Suppressor macrophage (primary cell): ENCODE data around the gene STRAP.
"Not testable (repeated sequence)": the region's sequence is repeated elsewhere in the genome, so short reads cannot be mapped to it uniquely, and the experiment has no call there.

Experiments used
- DNase-seq, 4 experiments: peaks; one replicate each; pipeline ENCODE4 v3.0.0-alpha.2; 2020 to 2022

The STRAP gene

DNA sequence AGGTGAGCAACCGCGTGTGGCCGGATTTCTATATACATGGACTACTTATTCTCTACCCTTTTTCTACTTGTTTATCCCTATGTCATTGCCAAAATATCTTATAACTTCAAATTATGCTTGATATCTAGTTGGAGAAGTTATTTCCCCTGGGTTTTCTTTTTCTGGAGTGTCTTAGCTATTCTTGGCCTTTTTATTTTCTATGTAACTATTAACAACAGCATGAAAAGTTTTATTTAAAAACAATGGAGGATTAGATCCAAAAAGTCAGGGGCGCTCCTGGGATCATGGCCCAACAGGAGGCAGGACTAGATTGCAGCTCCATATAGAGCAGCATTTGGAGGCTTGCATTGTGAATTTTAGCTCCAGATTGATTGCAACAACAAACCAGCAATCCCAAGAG is 8.6 kb upstream of the STRAP start:
- DNase-seq, result no peak

DNA sequence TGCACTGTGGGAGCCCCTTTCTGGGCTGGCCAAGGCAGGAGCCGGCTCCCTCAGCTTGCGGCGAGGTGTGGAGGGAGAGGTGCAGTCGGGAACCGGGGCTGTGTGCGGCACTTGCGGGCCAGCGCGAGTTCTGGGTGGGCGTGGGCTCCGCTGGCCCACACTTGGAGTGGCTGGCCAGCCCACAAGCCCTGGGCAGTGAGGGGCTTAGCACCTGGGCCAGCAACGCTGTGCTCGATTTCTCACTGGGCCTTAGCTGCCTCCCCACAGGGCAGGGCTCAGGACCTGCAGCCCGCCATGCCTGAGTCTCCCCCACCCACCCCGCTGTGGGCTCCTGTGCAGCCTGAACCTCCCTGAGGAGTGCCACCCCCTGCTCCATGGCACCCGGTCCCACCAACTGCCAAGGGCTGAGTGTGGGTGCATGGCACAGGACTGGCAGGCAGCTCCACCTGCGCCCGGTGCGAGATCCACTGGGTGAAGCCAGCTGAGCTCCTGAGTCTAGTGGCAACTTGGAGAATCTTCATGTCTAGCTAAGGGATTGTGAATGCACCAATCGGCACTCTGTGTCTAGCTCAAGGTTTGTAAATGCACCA is 7.5 kb upstream of the STRAP start:
- not testable (repeated sequence) for DNase-seq

DNA sequence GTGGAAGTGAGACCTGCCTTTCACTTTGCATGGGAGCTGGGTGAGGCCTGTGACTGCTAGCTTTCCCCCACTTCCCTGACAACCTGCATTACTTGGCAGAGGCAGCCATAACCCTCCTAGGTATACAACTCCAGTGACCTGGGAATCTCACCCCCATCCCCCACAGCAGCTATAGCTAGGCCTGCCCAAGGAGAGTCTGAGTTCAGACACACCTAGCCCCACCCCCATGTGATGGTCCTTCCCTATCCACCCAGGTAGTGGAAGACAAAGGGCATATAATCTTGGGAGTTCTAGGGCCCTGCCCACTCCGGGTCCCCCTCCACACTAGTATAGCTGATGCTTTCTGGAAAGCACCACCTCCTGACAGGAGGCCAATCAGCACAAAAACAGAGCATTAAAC is 6.3 kb upstream of the STRAP start:
- DNase-seq, result no peak

DNA sequence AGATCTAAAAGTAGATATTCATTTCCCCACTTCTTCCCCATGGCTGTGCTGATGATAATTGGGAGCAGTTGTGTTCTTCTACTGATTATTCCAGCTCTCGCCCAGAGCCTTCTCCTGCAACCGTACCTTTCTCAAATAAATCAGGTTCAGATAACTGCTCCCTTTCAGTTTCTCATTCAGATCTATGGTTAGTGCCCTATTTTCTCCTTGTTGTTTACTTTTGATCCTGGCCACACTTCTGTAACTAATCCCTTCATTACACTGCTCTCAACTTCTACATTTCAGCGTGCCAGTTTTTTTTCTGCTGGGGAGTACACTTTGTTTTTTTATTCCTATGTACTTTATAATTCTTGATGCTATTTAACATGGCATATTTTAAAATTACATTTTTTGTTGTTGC is 2.8 kb upstream of the STRAP start:
- DNase-seq, result no peak

DNA sequence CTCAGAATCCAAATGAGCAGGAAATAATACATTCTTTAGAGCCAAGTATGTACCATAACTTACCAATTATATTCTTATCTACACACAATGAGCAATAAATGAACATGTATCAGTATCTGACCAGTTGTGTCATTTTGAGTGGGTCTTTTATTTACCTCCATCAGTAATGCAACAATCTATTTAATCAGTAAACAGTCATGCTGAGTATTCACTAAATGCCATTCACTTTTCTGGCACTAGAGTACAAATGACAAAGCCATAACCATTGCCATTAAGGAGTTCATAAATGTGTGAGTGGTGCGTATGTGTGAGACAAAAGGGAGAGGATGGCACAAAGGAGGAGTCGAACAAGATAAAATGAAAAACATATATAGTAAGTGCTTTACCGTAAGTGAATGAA is 1.5 kb upstream of the STRAP start:
- no peak for DNase-seq

DNA sequence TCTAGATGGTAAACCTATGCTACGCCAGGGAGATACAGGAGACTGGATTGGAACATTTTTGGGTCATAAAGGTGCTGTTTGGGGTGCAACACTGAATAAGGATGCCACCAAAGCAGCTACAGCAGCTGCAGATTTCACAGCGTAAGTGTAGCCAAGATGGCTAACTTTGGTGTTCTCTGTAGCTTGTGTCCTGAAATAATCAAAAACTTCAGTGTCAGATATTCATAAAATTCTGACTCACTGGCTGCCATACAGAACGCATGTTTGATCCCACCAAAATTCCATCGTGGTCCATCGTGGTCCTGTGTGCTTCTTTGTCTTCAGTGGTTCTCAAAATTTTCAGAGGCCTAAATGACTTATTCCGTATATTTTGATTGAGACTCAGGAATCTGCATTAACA is 1.3 kb downstream of the STRAP start:
- DNase-seq, result no peak

DNA sequence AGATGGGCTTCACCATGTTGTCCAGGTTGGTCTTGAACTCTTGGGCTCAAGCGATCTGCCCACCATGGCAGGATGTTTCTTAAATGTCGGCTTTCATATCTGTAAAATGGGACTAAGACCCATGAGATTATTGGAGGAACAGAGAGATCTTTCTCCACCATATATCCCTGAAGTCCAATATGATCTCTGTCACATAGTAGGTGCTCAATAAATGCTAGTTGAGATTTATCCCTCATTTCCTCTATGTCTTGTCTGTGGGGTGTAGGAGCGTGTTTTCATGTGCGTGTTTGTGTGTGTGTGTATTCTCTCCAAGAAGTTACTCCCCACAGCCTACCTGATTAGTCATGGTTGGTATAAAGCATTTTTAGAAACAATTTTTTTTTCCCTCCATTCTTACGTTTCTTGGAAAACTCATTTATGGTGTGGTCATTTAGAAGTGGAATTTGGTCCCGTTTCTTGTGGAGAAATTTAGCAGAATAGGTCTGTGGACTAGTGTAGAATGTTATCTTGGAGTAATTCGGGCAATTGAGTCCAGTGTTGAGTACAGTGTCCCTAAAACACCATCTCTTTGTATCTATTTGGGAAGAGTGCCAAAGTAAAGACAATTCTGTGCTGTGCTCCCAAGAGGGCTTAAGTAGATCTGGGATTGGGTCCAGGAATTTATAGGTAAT is 4.3 kb downstream of the STRAP start:
- DNase-seq, result no peak

DNA sequence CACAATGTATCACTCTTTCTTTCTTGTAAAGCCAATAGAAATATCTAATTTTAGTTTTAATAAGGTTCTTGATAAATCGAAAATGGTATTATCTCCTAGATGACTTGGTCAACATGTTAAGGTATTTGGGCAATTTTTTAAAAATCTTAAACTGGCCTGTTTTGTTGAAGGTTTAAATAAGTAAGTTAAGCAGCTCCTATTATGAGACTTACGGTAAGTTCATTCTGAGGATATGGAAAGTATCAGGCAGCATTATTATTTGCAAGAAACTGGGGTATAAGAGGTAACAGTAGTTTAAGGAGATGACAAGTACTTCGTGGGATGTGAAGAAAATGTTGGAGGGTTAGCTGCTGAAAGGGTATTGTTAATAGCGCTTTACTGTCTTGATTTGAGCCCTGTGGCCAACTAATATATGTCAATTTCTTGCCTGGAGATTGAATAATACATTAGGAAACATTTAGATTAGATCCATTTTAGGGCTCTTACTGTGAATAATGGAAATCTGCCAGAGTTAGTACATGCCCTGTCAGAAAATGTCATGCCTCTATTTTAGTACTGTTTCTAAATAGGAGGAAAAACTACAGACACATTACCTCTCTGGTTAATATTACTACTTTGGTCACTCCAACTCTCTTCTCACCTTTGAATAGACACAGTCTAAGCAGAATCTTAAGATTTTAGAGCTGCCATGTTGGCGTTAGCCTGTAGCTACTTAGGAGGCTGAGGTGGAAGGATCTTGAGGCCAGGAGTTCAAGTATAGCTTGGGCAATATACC is 5.0 kb downstream of the STRAP start:
- no peak for DNase-seq

DNA sequence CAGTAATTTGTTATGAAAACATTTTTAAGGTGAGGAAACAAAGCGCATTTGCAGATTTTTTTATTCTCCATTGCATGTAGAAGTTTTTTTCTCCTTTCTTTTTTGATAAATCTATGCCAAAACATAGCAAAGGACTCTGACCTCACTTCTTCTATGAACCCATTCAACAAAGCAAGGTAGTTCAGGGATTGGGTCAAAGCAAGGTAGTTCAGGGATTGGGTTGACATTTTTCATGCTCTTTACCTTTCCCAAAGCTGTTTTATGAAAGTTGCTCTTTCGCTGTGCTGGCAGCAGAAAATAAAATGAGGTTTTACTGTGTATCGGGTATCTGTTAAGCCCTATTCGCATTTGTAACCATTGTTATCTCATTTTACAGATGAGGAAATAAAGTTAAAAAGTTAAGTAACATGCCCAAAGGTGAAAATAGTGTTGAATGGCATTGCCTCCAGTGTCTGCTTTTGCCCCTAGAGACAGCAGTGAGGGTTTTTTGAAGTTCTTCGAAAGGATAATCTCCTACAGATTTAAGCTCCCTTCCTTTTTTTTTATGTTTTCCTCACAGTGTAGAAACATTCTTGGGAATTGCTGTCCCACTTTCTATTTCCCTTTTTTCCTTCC is 10.6 kb downstream of the STRAP start:
- DNase-seq, result no peak

DNA sequence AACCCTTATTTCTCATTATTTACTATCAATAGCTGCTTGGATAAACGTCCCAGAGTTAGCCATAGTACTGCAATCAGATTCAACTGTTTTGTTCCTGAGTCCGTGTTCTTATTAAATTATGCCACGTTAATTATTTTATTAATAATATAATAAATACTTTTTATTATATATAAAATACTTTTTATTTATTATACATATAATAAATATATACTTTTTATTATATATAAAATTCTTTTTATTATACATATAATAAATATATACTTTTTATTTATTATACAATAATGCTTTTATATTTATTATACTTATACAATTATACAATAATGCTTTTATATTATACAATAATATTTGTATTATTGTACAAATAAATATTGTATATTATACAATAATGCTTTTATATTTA is 11.1 kb downstream of the STRAP start:
- DNase-seq, result no peak

DNA sequence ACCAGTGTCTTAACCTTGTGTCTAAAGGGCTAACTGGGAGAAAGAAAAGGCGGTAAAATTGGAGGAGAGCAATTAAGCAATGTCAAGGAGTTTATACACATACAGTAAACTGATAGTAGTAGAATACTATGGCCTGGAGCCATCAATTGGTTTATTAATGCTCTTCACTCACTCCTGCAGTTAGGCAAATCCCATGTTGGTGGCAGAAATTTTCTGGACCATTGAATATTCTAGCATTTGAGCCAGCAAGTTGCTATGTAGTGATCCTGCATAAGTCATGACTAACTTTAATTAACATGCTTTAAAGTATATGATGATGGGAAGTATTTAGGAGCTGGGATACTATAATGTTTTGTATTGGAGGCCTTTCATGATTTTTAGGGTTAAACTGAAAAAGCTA is 14.7 kb downstream of the STRAP start:
- no peak for DNase-seq

DNA sequence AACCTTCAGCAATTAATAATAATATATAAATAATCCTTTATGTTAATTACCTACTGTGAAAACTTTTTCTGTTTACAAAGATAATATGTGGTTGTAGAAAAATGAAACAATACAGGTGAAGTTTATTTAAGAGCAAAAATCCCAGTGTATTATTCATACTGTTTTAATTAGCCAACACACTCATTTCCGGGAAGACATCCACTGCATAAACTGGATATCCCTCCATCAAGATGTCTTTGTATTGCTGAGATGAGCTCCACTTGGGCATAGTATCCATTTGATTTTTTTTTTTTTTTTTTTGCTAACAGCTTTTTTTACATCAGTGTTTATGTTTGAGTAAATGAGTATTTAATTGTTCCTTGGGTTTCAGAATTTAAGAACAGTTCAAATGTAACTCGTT is 15.2 kb downstream of the STRAP start:
- DNase-seq, result no peak

DNA sequence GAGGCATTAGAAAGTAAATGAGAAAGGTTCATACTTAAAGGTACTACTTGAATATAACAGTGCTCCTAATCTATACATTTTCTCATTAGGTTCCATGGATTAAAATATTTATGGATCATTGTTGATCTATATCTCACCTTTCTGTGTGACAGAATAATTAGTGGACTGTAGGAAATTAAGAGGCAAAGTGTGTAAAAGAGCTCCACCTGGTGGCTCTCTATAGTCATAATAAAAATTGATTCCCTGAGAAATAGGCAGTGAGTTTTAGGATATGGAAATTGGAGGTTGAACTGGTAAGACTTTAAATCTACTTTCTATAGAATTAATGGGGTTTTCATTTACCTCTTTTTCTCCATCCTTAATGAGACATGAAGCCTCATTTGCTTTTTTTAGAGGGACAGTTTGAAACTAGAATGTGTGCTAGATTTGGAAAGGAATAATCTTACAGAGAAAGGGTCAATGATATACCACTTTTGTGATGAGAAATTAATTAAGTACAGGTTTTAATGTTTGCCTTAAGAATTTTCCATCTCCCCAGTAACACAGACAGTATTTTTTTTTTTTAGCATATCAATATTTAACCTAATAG is 17.2 kb downstream of the STRAP start:
- peak; percentile 19 to 62 (median 34) for DNase-seq

DNA sequence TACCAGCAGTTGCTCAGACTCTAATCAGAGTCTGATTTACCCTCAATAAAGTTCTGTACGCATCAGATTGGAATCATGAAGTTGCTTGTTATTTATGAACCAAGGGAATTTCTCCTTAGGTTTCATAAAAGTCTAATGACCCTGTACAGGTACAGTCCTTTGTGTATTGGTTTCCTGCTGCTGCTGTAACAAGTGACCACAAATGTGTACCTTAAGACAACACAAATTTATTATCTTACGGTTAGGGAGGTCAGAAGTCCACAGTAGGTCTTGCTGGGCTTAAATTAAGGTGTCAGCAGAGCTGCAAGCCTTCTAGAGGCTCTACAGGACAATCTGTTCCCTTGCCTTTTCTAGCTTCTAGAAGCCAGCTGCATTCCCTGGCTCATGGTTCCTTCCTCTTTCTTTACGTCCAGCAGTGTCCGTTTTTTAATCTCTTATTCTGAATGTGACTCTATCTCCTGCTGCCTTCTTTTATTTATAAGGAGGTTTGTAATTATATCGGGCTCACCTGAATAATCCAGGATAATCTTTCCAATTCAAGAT is 22.3 kb downstream of the STRAP start:
- DNase-seq, result peak in 3 of 4 experiments; percentile 9 to 17 (median 13)

DNA sequence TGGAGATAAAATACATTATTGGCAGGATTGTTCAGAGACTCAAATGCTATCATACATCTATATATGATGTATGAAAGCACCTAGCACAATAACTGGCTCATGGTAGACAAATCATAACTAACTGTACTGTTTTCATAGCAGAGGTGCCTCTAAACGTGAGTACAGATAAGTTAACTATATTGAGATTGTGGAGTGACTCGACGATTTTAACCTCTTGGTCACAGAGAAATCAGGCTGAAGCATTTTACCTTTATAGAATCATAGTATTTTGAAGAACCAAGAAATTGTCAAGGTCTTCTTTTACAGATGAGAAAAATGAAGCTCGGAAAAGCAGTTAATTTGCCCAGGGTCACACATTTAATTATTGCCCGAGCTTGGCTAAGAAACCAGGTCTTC is 28.3 kb downstream of the STRAP start:
- DNase-seq, result no peak

DNA sequence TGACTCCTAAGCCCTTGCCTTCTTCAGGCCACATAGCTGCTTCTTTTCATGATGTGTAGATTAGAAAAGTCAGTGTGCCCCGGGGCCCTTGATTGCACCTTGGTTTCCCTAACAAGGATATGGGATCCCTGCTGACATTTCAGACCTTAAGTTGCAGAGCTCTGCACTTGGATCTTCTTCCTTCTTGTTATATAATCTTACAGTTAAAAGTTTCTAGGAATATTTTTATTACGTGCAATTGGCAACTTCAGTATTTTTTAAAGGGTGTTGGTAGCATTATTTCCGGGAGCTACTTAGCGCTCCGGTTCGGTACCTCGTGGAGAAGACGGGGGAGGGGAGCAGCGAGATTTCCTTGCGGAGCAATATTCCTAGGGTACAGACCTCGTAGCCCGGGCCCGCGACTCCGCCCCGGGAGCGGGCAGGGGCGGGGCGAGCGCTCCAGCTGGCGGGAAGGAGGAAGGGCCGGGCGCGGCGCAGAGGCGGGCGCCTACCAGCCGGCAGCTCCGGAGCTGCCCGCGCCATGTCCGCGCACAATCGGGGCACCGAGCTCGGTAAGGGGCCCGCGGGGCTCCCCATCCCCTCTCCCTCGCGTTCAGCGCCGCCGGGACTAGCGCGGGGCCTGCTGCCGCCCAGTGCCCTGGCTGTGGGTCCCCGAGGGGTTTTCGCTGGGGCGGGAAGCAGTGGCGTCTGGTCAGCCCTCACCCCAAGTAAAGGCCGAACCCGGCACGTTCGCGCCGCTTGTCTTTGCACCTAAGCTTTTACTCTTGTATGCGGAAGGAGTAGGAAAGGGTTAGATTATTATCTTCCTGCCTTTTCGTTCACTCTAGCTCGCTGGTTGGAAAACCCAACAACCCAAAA is 28.9 kb downstream of the STRAP start, which contains the start of gene DERA:
Gene DERA (plus strand): TSS at position 469 of the 858 bp plus-strand sequence. CDS start 52 bp downstream, at position 521.
- DNase-seq, result peak; percentile 84 to 95 (median 90)

DNA sequence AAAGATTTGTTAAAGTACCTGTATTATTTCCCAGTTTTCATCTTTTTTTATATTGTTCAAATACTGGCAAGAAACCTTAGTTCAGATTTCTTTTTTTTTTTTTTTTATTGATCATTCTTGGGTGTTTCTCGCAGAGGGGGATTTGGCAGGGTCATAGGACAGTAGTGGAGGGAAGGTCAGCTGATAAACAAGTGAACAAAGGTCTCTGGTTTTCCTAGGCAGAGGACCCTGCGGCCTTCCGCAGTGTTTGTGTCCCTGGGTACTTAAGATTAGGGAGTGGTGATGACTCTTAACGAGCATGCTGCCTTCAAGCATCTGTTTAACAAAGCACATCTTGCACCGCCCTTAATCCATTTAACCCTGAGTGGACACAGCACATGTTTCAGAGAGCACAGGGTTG is 29.7 kb downstream of the STRAP start:
- not testable (repeated sequence) for DNase-seq

DNA sequence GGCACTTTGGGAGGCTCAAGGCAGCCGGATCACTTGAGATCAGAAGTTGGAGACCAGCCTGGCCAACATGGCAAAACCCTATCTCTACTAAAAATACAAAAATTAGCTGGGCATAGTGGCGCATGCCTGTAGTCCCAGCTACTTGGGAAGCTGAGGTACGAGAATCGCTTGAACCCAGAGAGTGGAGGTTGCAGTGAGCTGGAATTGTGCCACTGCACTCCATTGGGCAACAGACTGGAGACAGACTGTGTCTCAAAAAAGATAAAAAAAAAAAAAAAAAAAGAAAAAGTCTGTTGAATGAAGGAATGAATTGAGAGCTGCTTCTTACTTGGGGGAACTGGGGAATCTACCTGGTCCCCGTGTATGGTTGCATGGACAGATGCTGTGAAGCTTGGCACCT is 31.9 kb downstream of the STRAP start:
- not testable (repeated sequence) for DNase-seq

DNA sequence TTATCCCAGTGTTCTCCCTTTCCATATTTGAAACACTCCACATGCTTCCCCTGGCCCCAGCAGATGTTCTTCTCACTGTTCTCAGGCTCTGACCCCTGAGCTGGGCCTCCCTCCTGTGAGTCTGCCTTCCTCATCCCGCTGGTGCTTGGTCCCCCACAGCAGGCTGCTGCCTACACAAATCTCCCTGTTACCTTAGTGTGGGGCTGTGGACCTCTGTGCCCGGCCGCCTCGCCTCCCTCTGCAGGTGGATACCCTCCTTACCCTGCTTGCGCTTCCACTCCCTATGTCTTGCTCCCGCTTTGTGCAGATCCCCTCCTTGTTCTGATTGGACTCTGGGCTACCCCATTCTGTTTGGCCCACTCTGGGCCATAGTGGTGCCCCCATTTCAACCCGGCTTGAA is 35.9 kb downstream of the STRAP start:
- no peak for DNase-seq

DNA sequence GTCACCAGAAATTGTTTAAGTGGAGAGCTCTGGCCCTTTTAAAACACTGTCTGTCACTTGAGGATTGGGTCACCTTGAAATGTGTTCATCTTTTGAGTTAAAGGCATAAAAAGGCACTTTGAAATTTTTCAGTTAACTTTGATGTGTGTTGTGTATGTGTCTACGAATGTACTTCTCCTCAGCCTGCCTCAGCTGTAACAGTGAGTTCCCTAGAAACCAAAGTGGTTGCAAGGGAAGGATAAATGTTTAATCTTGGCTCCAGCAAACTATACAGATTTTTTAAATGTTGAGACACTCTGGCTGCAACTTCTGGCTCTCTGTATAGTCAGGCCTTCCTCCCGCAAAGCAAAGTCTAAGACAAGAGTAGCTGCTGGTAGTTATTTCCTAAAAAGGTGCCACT is 37.2 kb downstream of the STRAP start:
- DNase-seq, result peak in 1 of 4 experiments; percentile 21

DNA sequence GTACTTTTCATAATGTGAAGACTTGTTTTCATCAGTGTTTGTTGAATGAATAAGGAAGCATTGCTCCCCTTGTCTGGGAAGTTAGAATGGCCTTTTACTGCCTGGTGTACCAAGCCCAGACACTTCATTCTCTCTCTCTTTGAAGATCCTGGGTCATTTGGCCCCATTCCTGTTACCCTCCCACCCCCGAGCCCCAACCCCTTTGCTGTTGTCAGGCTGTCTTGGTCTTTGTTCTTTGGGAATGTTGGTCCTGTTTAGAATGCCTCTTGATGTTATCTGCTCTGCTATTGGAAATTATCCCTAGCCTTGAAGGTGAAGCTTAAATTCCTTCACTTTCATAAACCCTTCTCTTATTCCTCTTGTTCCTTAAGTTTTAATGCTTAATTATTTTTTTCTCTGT is 42.8 kb downstream of the STRAP start:
- no peak for DNase-seq

DNA sequence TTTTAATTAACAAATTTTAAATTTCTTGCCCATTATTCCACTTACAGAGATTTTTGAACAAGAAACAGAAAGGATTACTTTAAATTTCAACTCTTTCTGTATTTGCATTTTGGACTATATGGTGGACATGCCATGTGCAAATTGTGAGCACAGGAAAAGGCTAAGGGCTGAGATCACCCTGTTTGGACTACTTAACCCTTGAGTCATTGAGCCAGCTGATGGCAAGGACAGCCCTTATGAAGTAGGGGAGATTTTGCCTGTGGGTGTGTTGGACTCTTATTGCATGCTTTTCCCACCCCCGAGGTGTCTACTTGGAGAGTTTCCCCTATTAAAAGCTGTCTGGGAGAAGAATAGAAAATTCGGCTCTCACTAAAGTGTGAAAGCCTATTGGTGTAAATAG is 46.2 kb downstream of the STRAP start:
- peak; percentile 53 to 84 (median 74) for DNase-seq
